ENCODE measurements around the gene RGSL1.
A peak's percentile ranks its signal among the peaks of the same experiment; 100 is the strongest.

RGSL1 gene

GRCh38 chr1:182587666-182588499, 137.9 kb downstream of the RGSL1 start:
- peak; percentile 33 for ATAC-seq

DNA sequence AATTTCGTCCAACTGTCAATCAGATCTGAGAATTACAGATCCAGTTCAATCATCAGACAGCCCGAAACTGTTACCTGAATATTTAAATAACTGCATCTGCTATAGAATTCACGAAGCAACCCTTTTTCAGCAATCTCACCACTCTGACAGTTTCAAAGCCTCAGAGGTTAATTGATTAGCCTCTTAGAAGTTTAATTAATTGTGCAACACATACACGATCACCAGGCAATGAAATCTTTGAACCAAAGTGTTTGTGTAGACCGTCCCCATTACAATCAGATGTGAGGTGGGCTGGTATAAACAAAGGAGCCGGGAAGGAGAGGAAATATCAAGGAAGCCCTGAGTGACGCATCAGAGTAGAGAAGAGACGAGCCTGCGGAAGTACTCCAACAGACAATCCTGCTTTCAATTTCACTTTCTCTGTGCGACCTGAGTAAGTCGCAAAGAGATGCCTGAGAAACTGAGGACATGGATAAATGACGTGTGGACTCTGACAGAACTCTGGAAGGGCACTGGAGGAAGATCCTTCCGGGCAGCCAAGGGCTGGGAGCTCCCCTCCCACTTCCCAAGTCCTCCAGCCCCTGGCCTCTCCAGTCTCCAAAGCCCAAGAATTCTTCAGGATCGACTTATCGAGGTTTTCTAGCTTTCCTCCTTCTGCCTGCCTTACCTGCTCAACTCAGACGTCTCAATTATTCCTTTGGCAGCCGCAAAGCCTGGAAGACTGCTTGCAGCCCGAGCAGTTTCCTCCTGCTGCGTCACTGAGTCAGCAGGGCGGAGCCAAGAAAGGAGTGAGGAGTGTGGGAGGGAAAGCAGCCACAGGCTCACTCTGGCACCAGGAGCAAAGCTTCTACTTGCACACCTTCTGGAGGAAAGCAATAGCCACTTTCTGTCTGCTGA, 138.8 kb downstream of the RGSL1 start, which contains the start of gene RNASEL:
Gene RNASEL (minus strand): TSS at position 757 of the 897 bp plus-strand sequence. CDS start 2,450 bp downstream, outside the sequence.
- peaks cover 0 to 6% of the 10 kb centered on the region in 2 donors for H3K9me3 Mint-ChIP-seq
- H3K4me3 Mint-ChIP-seq = peak within 1 kb of the TSS; percentile 96 to 98
- peak in 1 of 2 donors; percentile 41 for DNase-seq
- H3K27me3 Mint-ChIP-seq = peaks cover 6% of the 10 kb centered on the region
- H3K27ac Mint-ChIP-seq = peak within 1 kb of the TSS; percentile 99
- H3K4me1 Mint-ChIP-seq = peaks cover 49% of the 10 kb centered on the region
- ATAC-seq = peak; percentile 91

More at GRCh38 chr1:182587666-182588499, 137.9 kb downstream of the RGSL1 start:
- Mint-ChIP-seq H3K4me1 (peaks cover 57% of the 10 kb centered on the region), H3K9me3 (peaks cover 0 to 6% of the 10 kb centered on the region in 2 donors), H3K27ac (peak overlapping the region; percentile 99), H3K27me3 (no peaks in the 10 kb centered on the region), H3K4me3 (peak overlapping the region; percentile 96 to 98)
- DNase-seq = no peak

GRCh38 chr1:182589520-182589919, 139.6 kb downstream of the RGSL1 start:
- Mint-ChIP-seq H3K4me3 (peak overlapping the region; percentile 96 to 98), H3K27ac (peak overlapping the region; percentile 99), H3K9me3 (peaks cover 0 to 6% of the 10 kb centered on the region in 2 donors), H3K27me3 (peaks cover 8% of the 10 kb centered on the region), H3K4me1 (peaks cover 41% of the 10 kb centered on the region)
- DNase-seq (no peak), ATAC-seq (no peak)

GRCh38 chr1:182589931-182590330, 140.0 kb downstream of the RGSL1 start:
- peak overlapping the region in 1 of 2 donors; percentile 83 for H3K27ac Mint-ChIP-seq

GRCh38 chr1:182595641-182596240, 145.8 kb downstream of the RGSL1 start:
- peak; percentile 44 to 63 for DNase-seq
- no peak overlapping the region for H3K27ac Mint-ChIP-seq
- peaks cover 8% of the 10 kb centered on the region for H3K27me3 Mint-ChIP-seq
- H3K9me3 Mint-ChIP-seq = no peaks in the 10 kb centered on the region
- H3K4me1 Mint-ChIP-seq = peaks cover 12% of the 10 kb centered on the region
- ATAC-seq = no peak
- no peak overlapping the region for H3K4me3 Mint-ChIP-seq

More at GRCh38 chr1:182589931-182590330, 140.0 kb downstream of the RGSL1 start:
- H3K4me3 Mint-ChIP-seq = peak overlapping the region in 1 of 2 donors; percentile 20
- no peak for DNase-seq
- peaks cover 8% of the 10 kb centered on the region for H3K27me3 Mint-ChIP-seq
- H3K4me1 Mint-ChIP-seq = peaks cover 37% of the 10 kb centered on the region
- no peak for ATAC-seq
- peaks cover 0 to 6% of the 10 kb centered on the region in 2 donors for H3K9me3 Mint-ChIP-seq

- H3K9me3 Mint-ChIP-seq = no peaks in the 10 kb centered on the region
- H3K4me1 Mint-ChIP-seq = peaks cover 12% of the 10 kb centered on the region
- peaks cover 8% of the 10 kb centered on the region for H3K27me3 Mint-ChIP-seq
- DNase-seq (no peak), ATAC-seq (peak; percentile 42)
- no peak overlapping the region for H3K4me3 Mint-ChIP-seq
- H3K27ac Mint-ChIP-seq = no peak overlapping the region
These were observed 147.0 kb downstream of the RGSL1 start for GRCh38 chr1:182596934-182597333.

GRCh38 chr1:182598296-182598695, 148.3 kb downstream of the RGSL1 start:
- Mint-ChIP-seq H3K4me1 (peaks cover 12% of the 10 kb centered on the region), H3K9me3 (no peaks in the 10 kb centered on the region), H3K27ac (peak overlapping the region in 1 of 2 donors; percentile 6), H3K27me3 (peaks cover 7% of the 10 kb centered on the region), H3K4me3 (peak overlapping the region in 1 of 2 donors; percentile 27)
- ATAC-seq = no peak
- DNase-seq = no peak

- peak overlapping the region in 1 of 2 donors; percentile 47 for H3K4me3 Mint-ChIP-seq
- H3K9me3 Mint-ChIP-seq = no peaks in the 10 kb centered on the region
- peaks cover 16% of the 10 kb centered on the region for H3K4me1 Mint-ChIP-seq
- ATAC-seq = peak; percentile 37
- no peaks in the 10 kb centered on the region for H3K27me3 Mint-ChIP-seq
- H3K27ac Mint-ChIP-seq = peak overlapping the region in 1 of 2 donors; percentile 85
- DNase-seq = peak; percentile 44 to 58
These were observed 149.4 kb downstream of the RGSL1 start for GRCh38 chr1:182599339-182599738.

DNA sequence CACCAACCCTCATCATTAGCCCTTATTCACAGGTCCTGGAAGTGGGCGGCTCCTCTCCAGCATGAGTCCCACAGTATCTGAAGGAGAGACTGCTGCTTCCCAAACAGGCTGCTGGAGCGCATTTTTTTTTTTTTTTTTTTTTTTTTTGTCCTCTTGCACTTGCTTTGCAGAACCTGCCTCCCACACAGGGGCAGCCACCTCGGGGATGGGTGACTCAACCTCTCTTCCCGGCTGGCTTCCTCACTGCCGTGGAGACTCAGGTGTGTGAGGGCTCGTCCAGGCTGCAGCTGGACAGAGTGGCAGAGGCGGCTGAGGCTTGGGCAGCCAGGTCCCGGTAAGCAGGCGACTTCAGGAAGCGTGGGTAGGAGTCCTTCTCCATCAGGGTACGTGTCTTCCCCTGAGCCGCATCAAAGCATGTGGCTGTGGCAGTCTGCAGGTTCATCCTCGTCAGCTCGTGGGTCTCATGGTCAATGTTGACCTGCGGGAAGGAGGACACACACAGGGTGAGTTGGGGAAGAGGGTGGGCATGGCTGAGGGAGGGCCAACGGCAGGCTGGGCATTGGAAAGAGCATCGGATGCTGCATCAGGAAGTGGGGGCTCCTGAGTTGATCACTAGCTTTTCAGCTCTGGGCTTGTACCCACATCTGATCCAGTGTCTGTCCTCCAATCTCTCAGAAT, 150.2 kb downstream of the RGSL1 start:
- no peaks in the 10 kb centered on the region for H3K9me3 Mint-ChIP-seq
- no peak overlapping the region for H3K4me3 Mint-ChIP-seq
- no peak for ATAC-seq
- H3K4me1 Mint-ChIP-seq = peaks cover 20% of the 10 kb centered on the region
- no peaks in the 10 kb centered on the region for H3K27me3 Mint-ChIP-seq
- H3K27ac Mint-ChIP-seq = no peak overlapping the region
- DNase-seq = no peak

GRCh38 chr1:182600745-182601415, 150.9 kb downstream of the RGSL1 start:
- H3K27ac Mint-ChIP-seq = no peak overlapping the region
- no peaks in the 10 kb centered on the region for H3K27me3 Mint-ChIP-seq
- H3K4me1 Mint-ChIP-seq = peaks cover 20% of the 10 kb centered on the region
- H3K4me3 Mint-ChIP-seq = no peak overlapping the region
- H3K9me3 Mint-ChIP-seq = no peaks in the 10 kb centered on the region
- ATAC-seq (no peak), DNase-seq (no peak)

DNA sequence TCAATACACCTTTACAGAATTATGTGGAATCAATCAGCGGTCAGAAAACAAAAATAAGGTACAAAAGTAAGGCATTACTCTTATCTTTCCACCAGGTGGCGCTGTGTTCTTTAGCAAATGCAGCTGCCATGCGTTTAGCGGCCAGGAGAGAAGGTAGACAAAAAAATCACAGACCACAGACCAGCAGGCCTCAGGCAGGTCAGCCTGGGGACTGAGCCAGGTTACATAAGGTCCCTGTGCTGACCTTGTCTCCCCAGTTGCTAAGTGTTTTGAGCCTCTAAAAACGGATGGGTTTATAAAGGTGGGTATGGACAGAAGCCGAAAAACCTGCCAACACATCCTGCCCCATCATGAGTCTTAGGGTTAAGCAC, 151.5 kb downstream of the RGSL1 start:
- no peaks in the 10 kb centered on the region for H3K9me3 Mint-ChIP-seq
- ATAC-seq (no peak), DNase-seq (peak; percentile 63 to 72)
- H3K4me3 Mint-ChIP-seq = no peak overlapping the region
- no peak overlapping the region for H3K27ac Mint-ChIP-seq
- no peaks in the 10 kb centered on the region for H3K27me3 Mint-ChIP-seq
- peaks cover 15% of the 10 kb centered on the region for H3K4me1 Mint-ChIP-seq

DNA sequence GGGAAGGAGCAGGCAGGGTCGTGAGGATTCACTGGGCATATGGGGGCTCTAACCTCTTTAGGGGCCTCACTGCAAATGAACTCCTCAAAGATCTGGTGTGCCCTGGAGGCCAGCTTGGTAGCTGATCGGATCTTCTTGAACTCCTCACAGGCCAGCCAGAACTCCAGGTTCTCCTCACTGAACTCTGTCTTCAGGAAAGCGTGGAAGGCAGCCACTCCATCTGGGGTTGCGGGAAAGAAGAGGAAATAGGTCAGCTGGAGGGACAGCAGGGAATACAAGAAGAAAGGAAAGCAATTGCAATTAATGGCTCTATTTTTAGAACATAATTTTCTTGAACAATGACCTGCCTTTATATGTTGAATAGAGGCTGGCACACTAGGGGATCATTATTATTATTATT, 152.0 kb downstream of the RGSL1 start:
- Mint-ChIP-seq H3K4me3 (no peak overlapping the region), H3K4me1 (peaks cover 18% of the 10 kb centered on the region), H3K27me3 (no peaks in the 10 kb centered on the region), H3K27ac (no peak overlapping the region), H3K9me3 (no peaks in the 10 kb centered on the region)
- no peak for DNase-seq
- ATAC-seq = no peak

DNA sequence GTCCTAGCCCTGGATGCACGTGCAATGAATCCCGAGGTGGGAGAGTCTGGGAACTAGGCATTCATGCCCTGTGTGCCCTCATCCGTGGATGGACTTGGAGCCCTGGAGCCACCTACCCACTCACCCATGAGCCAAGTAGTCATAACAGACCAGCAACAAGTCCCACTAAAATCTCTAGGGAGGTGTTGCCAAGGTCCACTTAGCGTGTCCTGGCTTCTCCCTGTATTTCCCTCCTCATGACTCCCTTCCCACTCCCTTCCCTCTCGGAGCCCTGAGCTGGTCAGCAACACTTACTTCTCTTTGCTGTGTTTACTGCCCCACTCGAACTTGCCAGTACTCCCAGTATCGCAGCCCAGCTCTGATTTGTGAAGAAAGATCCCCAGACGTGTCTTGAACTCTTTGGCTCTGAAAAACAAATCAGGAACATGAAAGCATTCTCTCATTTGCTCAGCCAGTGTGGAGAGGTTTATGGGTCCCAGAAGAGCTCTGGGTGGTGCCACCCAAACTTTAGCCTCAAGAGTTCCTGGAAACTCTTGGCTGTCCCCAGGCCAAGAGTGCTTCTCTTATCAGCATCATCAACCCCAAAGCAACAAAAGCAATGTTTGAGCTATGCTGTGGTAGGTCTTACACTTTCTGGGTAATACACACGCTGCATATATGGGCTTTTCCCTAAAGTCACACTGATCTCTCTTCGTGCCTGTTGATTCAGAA, 153.1 kb downstream of the RGSL1 start:
- H3K4me1 Mint-ChIP-seq = peaks cover 24% of the 10 kb centered on the region
- ATAC-seq = peak; percentile 32
- no peak overlapping the region for H3K4me3 Mint-ChIP-seq
- H3K27me3 Mint-ChIP-seq = peaks cover 4% of the 10 kb centered on the region
- no peak for DNase-seq
- no peaks in the 10 kb centered on the region for H3K9me3 Mint-ChIP-seq
- H3K27ac Mint-ChIP-seq = peak overlapping the region; percentile 88 to 97
